Tongue (tissue), 2 donors: ENCODE measurements around the gene LACTB. TPM values are rescaled to one million over a fixed set of nuclear protein-coding genes. Genes with fewer than 3 reads are reported as not detected.

Source experiments
- DNase-seq: peaks from one replicate; pipeline ENCODE4 v3.0.0-alpha.2; 2015
- total RNA-seq: library from RNA; depleted of rRNA; stranded (reverse); fragments of >200 nt; gene quantifications from one replicate; pipeline ENCODE4 v1.2.3, GENCODE V29; 2014

Gene LACTB
- total RNA-seq, 1 donor from 2014 or later: 18.7 TPM

- DNase-seq: no peak
Measured at GRCh38 chr15:63178034-63178433, 56.4 kb downstream of the LACTB start.

DNA sequence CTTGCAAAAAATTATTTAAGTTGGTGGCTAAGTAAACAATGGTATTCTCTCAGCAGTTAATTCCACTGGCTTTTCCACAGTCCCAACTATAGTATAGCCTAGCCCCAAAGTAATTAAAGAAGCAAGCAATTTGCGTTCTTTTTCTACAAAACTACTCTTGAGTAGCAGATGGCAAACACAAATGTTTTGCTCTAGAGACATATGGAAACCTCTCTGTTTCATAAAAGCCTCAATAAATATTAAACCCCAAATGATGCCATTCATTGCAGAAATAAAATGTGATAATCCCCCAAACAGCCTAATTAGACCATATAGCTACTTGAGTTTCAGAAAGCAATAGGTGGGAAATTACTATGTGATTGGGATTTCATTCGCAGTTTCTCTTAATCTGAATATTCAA lies 59.1 kb downstream of the LACTB start:
- DNase-seq: no peak

GRCh38 chr15:63181648-63182047 lies 60.0 kb downstream of the LACTB start:
- no peak for DNase-seq

GRCh38 chr15:63185206-63185605 lies 63.5 kb downstream of the LACTB start:
- DNase-seq: peak; percentile 69

DNA sequence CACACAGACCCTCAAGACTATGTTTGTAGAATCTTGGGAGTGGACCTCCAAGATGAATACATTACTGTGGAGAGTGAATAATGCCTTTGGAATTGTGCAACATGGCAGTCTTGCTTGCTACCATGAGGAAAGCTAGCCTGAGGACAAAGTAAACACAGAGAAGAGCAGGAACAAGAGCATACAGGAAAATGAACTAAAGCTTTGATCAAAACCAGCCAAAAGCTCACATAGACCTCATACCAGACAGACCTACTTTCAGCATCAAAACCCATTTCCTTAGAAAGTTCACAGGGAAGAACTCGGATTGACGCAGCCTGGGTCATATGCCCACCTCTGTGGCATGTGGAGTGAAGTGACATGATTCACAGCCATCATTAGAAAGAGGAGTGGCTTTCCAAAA lies 64.4 kb downstream of the LACTB start:
- DNase-seq: no peak

DNA sequence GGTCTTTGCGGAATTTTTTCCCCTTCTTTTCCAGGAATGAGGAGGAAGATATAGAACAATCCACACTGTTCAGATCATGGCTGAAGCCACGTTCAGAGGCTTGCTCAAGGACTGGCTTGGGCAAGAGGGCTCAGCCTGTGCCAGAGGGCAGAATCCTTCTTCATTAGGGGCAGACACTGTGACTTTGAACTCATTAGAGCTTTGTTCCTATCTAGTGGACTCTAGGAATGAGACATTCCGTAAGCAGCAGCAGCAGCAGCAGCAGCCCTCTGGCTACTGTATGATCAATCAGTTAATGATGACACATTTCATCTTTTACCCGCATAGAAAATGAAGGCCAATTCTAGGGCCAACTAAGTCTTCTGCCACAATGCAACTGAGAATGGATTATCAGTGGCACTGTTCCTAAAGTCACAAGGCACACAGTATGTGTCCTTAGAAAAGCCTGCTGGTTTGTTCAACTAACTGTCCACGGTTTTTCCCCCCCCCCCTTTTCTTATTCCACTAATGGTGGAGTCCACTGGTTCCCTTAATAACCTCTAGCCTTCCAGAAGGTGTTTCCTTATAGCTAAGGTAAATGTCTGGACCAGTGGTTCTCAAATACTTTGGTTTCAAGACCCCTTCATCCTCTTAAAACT lies 66.0 kb downstream of the LACTB start:
- no peak for DNase-seq

GRCh38 chr15:63188247-63188925 lies 66.7 kb downstream of the LACTB start:
- DNase-seq: no peak

DNA sequence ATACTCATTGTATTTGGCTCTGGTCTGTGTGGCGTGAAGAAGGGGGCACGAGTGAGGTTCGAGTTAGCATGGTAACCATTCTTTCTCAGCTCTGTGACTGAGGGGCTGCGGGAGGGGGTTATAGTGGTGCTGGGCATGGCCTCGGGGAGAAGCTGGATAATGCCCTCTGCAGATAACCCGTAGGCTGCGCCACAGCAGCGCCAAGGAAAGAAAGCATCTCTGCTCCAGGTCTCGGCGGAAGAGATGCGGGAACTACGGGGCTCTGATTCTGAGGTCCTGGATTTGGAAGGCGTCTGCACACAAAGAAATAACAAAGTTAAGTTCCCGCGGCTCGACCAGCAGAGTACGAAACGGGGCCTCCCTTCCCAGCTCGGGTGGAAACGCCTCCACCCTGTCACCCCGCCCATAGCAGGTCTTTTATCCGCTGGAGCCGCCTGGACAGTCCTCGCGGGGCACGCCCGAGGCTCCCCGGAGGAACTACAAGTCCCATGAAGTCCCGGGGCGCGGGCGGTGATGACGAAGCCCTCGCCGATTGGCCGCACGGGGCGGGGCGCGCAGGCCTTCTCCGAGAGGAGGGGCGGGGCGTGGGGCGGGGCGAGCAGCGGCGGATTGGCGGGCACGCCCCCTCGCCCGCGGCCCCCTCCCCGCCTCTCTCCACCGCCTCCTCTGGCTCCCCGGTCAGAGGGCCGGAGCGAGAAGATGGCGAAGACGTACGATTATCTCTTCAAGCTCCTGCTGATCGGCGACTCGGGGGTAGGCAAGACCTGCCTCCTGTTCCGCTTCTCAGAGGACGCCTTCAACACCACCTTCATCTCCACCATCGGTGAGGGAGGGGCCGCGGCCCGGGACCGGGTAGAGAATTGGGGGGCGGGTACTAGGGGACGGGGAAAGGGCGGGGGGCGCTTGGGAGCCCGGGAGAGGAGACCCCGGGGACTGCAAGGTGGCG lies 67.5 kb downstream of the LACTB start, which contains the start of gene RAB8B:
Gene RAB8B, plus strand, starts transcription at position 681 of the 946 bp plus-strand sequence. Its CDS starts 19 bp downstream, at position 700.
- DNase-seq: peak; percentile 99

GRCh38 chr15:63189941-63190768 lies 68.5 kb downstream of the LACTB start:
- no peak for DNase-seq

GRCh38 chr15:63190769-63191649 lies 69.3 kb downstream of the LACTB start:
- no peak for DNase-seq

Other genes with a start within 250 kb of the LACTB start
- gene TPM1, start 79.1 kb upstream of the LACTB start, total RNA-seq: 4,708 TPM
- gene RPS27L, start 35.6 kb downstream of the LACTB start, total RNA-seq: 45.6 TPM
- 31.3 TPM for gene RAB8B, start 67.7 kb downstream of the LACTB start, total RNA-seq
- 12.7 TPM for gene APH1B, start 155.7 kb downstream of the LACTB start, total RNA-seq